Neural cell (in vitro differentiated cells): ENCODE results near the gene ZNF384.

Experiments used
- CTCF ChIP-seq: fragments of 450-650 bp; IDR thresholded peaks from 2 replicates; pipeline ENCODE4 v1.5.1; 2014; ENCODE audit warnings: antibody characterized with exemption, mild to moderate bottlenecking, moderate library complexity; ENCODE audit not compliant: poor library complexity, severe bottlenecking
- EZH2 ChIP-seq: fragments of 200-600, 300-800 bp; shearing (Covaris generic), sonication (generic); IDR thresholded peaks from 2 replicates; pipeline ENCODE4 v1.6.1; 2014; ENCODE audit warnings: antibody characterized with exemption, low read length, borderline replicate concordance, mild to moderate bottlenecking; ENCODE audit not compliant: insufficient read depth, poor library complexity, severe bottlenecking
- RAD21 ChIP-seq: fragments of 450-650 bp; conservative IDR thresholded peaks from 2 replicates; pipeline ENCODE4 v1.6.1; 2014; ENCODE audit warnings: antibody characterized with exemption, mild to moderate bottlenecking, moderate library complexity
- REST ChIP-seq: IDR thresholded peaks from 2 replicates; pipeline ENCODE4 v1.6.1; 2012; ENCODE audit warnings: borderline replicate concordance
- SMC3 ChIP-seq: fragments of 450-650 bp; conservative IDR thresholded peaks from 2 replicates; pipeline ENCODE4 v1.6.1; 2014; ENCODE audit warnings: antibody characterized with exemption, mild to moderate bottlenecking, moderate library complexity; ENCODE audit not compliant: poor library complexity

- no peak for TF ChIP-seq SMC3
- TF ChIP-seq CTCF = no peak
- no peak for TF ChIP-seq EZH2
- no peak for TF ChIP-seq RAD21
- no peak for TF ChIP-seq REST
These were observed 61.6 kb downstream of the ZNF384 start for GRCh38 chr12:6627616-6628015.
